Prostate gland (tissue), 2 donors: ENCODE results near the gene TTC31.

Experiments
- POLR2A ChIP-seq: fragments of 450-650 bp; IDR thresholded peaks from one replicate; pipeline ENCODE4 v1.6.1; 2016; ENCODE audit warnings: antibody characterized with exemption, mild to moderate bottlenecking
- TF ChIP-seq, protein P1 (sequence below), 4 experiments: fragments of 200-600 bp in 2 of 4; fragments of 450-650 bp in 2 of 4; sonication (generic) in 2 of 4; IDR thresholded peaks; 1 replicate in 3 of 4; 2 replicates in 1 of 4; pipeline ENCODE4 v1.5.1; 2016 to 2019; ENCODE audit warnings: antibody characterized with exemption in 4 of 4, mild to moderate bottlenecking in 2 of 4, moderate library complexity in 2 of 4

DNA sequence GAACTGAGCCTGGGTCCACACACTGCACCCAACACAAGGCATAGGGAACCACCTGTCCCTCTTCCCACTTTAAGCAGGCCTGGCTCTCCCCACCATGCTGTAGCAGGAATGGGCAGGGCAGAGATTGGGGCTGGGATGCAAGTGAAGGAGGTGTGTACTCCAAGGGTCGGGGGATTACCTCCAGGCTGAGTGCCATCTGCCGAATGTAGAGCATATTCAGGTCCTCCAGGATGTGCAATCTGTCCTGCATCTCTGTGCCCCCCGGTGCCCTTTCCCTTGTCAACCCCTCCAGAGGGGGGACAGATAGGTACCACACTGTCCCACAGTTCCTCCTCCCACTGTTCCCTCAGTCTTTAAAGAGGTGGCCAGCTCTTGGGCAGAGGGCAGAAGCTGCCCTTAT is 43.5 kb upstream of the TTC31 start:
- TF ChIP-seq, protein P1, sequence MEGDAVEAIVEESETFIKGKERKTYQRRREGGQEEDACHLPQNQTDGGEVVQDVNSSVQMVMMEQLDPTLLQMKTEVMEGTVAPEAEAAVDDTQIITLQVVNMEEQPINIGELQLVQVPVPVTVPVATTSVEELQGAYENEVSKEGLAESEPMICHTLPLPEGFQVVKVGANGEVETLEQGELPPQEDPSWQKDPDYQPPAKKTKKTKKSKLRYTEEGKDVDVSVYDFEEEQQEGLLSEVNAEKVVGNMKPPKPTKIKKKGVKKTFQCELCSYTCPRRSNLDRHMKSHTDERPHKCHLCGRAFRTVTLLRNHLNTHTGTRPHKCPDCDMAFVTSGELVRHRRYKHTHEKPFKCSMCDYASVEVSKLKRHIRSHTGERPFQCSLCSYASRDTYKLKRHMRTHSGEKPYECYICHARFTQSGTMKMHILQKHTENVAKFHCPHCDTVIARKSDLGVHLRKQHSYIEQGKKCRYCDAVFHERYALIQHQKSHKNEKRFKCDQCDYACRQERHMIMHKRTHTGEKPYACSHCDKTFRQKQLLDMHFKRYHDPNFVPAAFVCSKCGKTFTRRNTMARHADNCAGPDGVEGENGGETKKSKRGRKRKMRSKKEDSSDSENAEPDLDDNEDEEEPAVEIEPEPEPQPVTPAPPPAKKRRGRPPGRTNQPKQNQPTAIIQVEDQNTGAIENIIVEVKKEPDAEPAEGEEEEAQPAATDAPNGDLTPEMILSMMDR (IDR thresholded peaks at IDR 0.05): no peak
- no peak for TF ChIP-seq POLR2A
